Thoracic aorta (tissue), 2 donors: ENCODE measurements around the gene VPS54. TPM values are rescaled to one million over a fixed set of nuclear protein-coding genes. Genes with fewer than 3 reads are reported as not detected.
"Not testable (repeated sequence)": the region's sequence is repeated elsewhere in the genome, so short reads cannot be mapped to it uniquely, and the experiment has no call there.

Experiments
- ATAC-seq: fragments of 150-250 bp; one replicate; pipeline ENCODE4 v1.8.0; 2017; ENCODE audit warnings: low read depth; ENCODE audit not compliant: insufficient number of reproducible peaks, low FRiP score
- DNase-seq: peaks from one replicate; pipeline ENCODE4 v3.0.0-alpha.2; 2020; ENCODE audit warnings: low spot score
- H3K27ac ChIP-seq, 2 donors: fragments of 200-600 bp; sonication (generic); 1 replicate in 1 of 2; 2 replicates in 1 of 2; pipeline ENCODE4 v1.5.1; 2016; ENCODE audit warnings: mild to moderate bottlenecking in 2 of 2, moderate library complexity in 2 of 2
- H3K27me3 ChIP-seq: fragments of 200-600 bp; sonication (generic); replicated peaks from 2 replicates; pipeline ENCODE4 v1.6.0; 2016; ENCODE audit warnings: mild to moderate bottlenecking; ENCODE audit not compliant: insufficient read depth
- H3K36me3 ChIP-seq: fragments of 200-600 bp; sonication (generic); one replicate; pipeline ENCODE4 v1.5.1; 2016
- H3K4me1 ChIP-seq, 2 donors: fragments of 200-600 bp; sonication (generic); 1 replicate in 1 of 2; 2 replicates in 1 of 2; pipeline versions ENCODE4 v1.5.1 to v1.6.0; 2016; ENCODE audit warnings: low read depth in 2 of 2, mild to moderate bottlenecking in 1 of 2; ENCODE audit not compliant: control insufficient read depth in 1 of 2
- H3K4me3 ChIP-seq: fragments of 200-600 bp; sonication (generic); 2 replicates; pipeline ENCODE4 v1.5.1; 2016; ENCODE audit warnings: mild to moderate bottlenecking
- H3K9me3 ChIP-seq: fragments of 200-600 bp; sonication (generic); 2 replicates; pipeline ENCODE4 v1.5.1; 2016
- CTCF ChIP-seq: fragments of 200-600 bp; sonication (generic); IDR thresholded peaks from one replicate; pipeline ENCODE4 v1.5.1; 2019; ENCODE audit warnings: antibody characterized with exemption
- total RNA-seq, 2 donors: library from RNA; depleted of rRNA; stranded (reverse); fragments of >200 nt; gene quantifications; one replicate each; pipeline versions ENCODE4 v1.1.0 to v1.2.3, GENCODE V29; 2016

The VPS54 gene
- total RNA-seq, 2 donors from 2014 or later: 20.0 to 22.1 TPM

GRCh38 chr2:63977904-63978303 lies 41.3 kb downstream of the VPS54 start:
- TF ChIP-seq CTCF: no peak
- Histone ChIP-seq H3K27ac (no peak overlapping the region), H3K4me1 (no peaks in the 10 kb centered on the region), H3K4me3 (no peak overlapping the region), H3K36me3 (peaks cover 22% of the 10 kb centered on the region), H3K27me3 (no peaks in the 10 kb centered on the region), H3K9me3 (no peaks in the 10 kb centered on the region)
- ATAC-seq: no peak
- DNase-seq: no peak

- ATAC-seq (no peak), DNase-seq (no peak)
- Histone ChIP-seq H3K27me3 (no peaks in the 10 kb centered on the region), H3K36me3 (peaks cover 26% of the 10 kb centered on the region), H3K4me3 (no peak overlapping the region), H3K4me1 (no peaks in the 10 kb centered on the region), H3K27ac (no peak overlapping the region), H3K9me3 (no peaks in the 10 kb centered on the region)
- no peak for TF ChIP-seq CTCF
These were observed 43.1 kb downstream of the VPS54 start for GRCh38 chr2:63976125-63976510.

GRCh38 chr2:63975437-63976124 lies 43.6 kb downstream of the VPS54 start:
- ATAC-seq: no peak
- Histone ChIP-seq H3K27ac (no peak overlapping the region), H3K36me3 (peaks cover 26% of the 10 kb centered on the region), H3K9me3 (no peaks in the 10 kb centered on the region), H3K4me1 (no peaks in the 10 kb centered on the region), H3K27me3 (no peaks in the 10 kb centered on the region), H3K4me3 (no peak overlapping the region)
- no peak for DNase-seq
- no peak for TF ChIP-seq CTCF

GRCh38 chr2:63975036-63975435 lies 44.2 kb downstream of the VPS54 start:
- not testable (repeated sequence) for ATAC-seq, H3K4me1 ChIP-seq, H3K9me3 ChIP-seq, H3K27me3 ChIP-seq, H3K4me3 ChIP-seq, H3K27ac ChIP-seq, DNase-seq
- H3K36me3 ChIP-seq: peaks cover 22% of the 10 kb centered on the region

- H3K27ac ChIP-seq: no peak overlapping the region
- DNase-seq (no peak), ATAC-seq (no peak)
- H3K4me1 ChIP-seq: no peaks in the 10 kb centered on the region
- H3K36me3 ChIP-seq: peaks cover 8% of the 10 kb centered on the region
- H3K9me3 ChIP-seq: no peaks in the 10 kb centered on the region
- H3K4me3 ChIP-seq: no peak overlapping the region
- no peak for TF ChIP-seq CTCF
- no peaks in the 10 kb centered on the region for H3K27me3 ChIP-seq
These were observed 57.0 kb downstream of the VPS54 start for GRCh38 chr2:63962186-63962585.

GRCh38 chr2:63950414-63950813 lies 68.8 kb downstream of the VPS54 start:
- Histone ChIP-seq H3K9me3 (no peaks in the 10 kb centered on the region), H3K27ac (no peak overlapping the region), H3K27me3 (no peaks in the 10 kb centered on the region), H3K36me3 (peaks cover 3% of the 10 kb centered on the region), H3K4me1 (peaks cover 0 to 3% of the 10 kb centered on the region in 2 donors), H3K4me3 (no peak overlapping the region)
- no peak for TF ChIP-seq CTCF
- no peak for DNase-seq
- ATAC-seq: no peak
